HG02571 (cell line): ENCODE data around the gene IDI1.
A peak's percentile ranks its signal among the peaks of the same experiment; 100 is the strongest.
"Not testable (repeated sequence)": the region's sequence is repeated elsewhere in the genome, so short reads cannot be mapped to it uniquely, and the experiment has no call there.

Experiments
- ATAC-seq: cut with Tn5 transposase; IDR thresholded peaks from one replicate; pipeline ENCODE4 v1.9.1; 2021; ENCODE audit warnings: mild to moderate bottlenecking, moderate library complexity; ENCODE audit not compliant: unreplicated experiment

IDI1 gene

GRCh38 chr10:1048732-1049424, at the start of gene IDI1:
TSS of gene IDI1 (minus strand) at chr10:1049119. CDS start at chr10:1049003, 116 bp downstream.
- peak; percentile 79 for ATAC-seq

GRCh38 chr10:1097436-1097835, 48.5 kb upstream of the IDI1 start:
- ATAC-seq, result no peak

GRCh38 chr10:1096287-1096889, 47.5 kb upstream of the IDI1 start:
- no peak for ATAC-seq

GRCh38 chr10:1095498-1095897, 46.6 kb upstream of the IDI1 start:
- no peak for ATAC-seq

- ATAC-seq, result no peak
Measured at GRCh38 chr10:1094112-1095057, 45.5 kb upstream of the IDI1 start.

GRCh38 chr10:1093696-1094095, 44.8 kb upstream of the IDI1 start:
- ATAC-seq, result no peak

- ATAC-seq, result no peak
Measured at GRCh38 chr10:1090696-1091095, 41.8 kb upstream of the IDI1 start.

- ATAC-seq, result no peak
Measured at GRCh38 chr10:1089017-1089689, 40.2 kb upstream of the IDI1 start.

- ATAC-seq, result no peak
Measured at GRCh38 chr10:1086787-1087186, 37.9 kb upstream of the IDI1 start.

- no peak for ATAC-seq
Measured at GRCh38 chr10:1085258-1085657, 36.3 kb upstream of the IDI1 start.

GRCh38 chr10:1084011-1084950, 35.4 kb upstream of the IDI1 start:
- no peak for ATAC-seq

- ATAC-seq, result no peak
Measured at GRCh38 chr10:1083581-1083980, 34.7 kb upstream of the IDI1 start.

- no peak for ATAC-seq
Measured at GRCh38 chr10:1078668-1079067, 29.7 kb upstream of the IDI1 start.

- ATAC-seq, result no peak
Measured at GRCh38 chr10:1074748-1075308, 25.9 kb upstream of the IDI1 start.

GRCh38 chr10:1074052-1074747, 25.3 kb upstream of the IDI1 start:
- ATAC-seq, result no peak

- ATAC-seq, result no peak
Measured at GRCh38 chr10:1070919-1071318, 22.0 kb upstream of the IDI1 start.

GRCh38 chr10:1068380-1069361, 19.8 kb upstream of the IDI1 start:
- ATAC-seq, result no peak

- ATAC-seq, result not testable (repeated sequence)
Measured at GRCh38 chr10:1066734-1067133, 17.8 kb upstream of the IDI1 start.
